Activated CD8-positive, alpha-beta memory T cell treated with anti-CD3 and anti-CD28 coated beads, Interleukin-2, amount 50 U/mL, for 24 hours (primary cell): ENCODE measurements around the gene BSN.

Source experiments
- DNase-seq: peaks from one replicate; pipeline ENCODE4 v3.0.0-alpha.2; 2020; ENCODE audit errors: extremely low read depth

Gene BSN

DNA sequence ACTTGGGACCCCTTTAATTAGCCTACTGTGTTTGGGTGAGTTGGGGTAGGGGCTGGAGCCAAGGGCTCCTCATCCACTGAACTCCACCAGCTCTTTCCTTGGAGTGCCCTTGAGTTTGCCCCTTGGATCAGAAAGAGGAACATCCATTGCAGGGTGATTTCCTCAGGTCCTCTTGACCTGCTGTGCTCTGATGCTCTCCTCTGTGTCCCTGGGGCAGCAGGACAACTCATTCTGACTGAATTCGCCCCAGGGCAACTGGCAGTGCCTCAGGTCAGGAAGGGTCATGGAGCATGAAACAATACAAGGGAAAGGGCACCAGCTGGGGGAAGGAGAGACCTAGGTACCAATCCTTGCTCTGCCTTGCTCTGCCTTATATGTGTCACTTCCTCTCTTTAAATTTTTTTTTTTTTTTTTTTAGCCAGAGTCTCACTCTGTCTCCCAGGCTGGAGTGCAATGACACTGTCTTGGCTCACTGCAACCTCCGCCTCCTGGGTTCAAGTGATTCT lies 47.8 kb downstream of the BSN start:
- DNase-seq, result no peak

GRCh38 chr3:49602877-49603411 lies 48.7 kb downstream of the BSN start:
- peak; percentile 10 for DNase-seq

GRCh38 chr3:49606427-49606826 lies 52.1 kb downstream of the BSN start:
- DNase-seq, result no peak

DNA sequence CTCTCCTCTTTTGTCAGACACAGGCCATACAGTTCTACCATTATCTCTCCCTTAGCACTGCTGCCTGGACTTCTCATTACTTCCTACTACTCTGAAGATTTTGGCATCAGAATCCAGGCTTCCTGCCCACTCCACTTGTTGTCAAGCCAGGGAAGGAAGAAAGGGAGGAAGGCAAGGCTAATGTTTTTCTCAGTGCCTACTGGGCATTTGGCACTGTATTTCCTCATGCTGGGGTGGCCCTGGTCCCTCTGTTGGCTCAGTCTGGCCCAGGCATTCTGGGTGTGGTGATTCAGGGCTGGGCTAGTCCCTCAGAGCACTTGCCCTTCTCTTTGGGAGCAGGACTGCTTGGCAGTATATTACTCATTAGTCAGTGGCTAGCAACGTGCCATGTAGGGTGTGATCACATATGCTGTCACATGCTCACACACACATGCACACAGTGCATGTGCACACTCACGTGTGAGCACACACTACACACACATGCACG lies 52.9 kb downstream of the BSN start:
- no peak for DNase-seq

DNA sequence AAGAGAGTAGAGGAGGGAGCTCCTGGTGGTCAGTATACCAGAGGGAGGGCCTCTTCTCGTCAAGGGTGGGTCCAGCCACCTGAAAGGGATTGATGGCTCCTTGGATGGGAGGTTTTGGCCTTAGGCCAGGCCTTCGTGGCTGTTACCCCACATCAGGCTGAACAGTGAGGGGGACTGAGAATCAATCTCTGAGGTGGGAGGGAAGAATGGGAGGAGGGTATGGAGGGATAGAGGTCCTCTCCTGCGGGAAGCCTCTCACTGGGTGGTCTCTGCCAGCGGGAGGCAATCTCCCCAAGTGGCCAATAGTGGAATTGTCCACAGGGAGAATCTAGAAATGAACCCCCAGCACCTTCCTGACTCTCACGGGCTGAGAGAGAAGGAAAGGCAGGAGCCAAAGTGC lies 53.5 kb downstream of the BSN start:
- no peak for DNase-seq

GRCh38 chr3:49609314-49609713 lies 55.0 kb downstream of the BSN start:
- no peak for DNase-seq

DNA sequence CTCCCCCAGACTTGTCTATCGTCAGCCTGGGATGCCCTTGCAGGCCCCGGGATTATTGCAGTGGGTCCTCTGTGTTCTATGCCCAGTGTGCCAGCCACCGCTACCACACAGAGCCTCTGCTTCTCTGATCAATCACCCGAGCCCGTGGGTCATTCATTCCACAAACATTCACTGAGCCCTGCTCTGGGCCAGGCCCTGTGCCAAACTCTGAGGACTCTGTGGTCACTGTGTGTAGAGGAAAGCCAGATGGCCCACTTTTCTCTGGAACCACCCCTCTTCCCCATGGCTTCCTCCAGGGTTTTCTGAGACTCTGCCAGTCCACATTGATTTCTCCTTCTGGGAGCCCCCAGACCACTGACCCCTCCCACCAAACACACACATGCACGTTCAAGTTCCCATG lies 55.5 kb downstream of the BSN start:
- DNase-seq, result no peak

DNA sequence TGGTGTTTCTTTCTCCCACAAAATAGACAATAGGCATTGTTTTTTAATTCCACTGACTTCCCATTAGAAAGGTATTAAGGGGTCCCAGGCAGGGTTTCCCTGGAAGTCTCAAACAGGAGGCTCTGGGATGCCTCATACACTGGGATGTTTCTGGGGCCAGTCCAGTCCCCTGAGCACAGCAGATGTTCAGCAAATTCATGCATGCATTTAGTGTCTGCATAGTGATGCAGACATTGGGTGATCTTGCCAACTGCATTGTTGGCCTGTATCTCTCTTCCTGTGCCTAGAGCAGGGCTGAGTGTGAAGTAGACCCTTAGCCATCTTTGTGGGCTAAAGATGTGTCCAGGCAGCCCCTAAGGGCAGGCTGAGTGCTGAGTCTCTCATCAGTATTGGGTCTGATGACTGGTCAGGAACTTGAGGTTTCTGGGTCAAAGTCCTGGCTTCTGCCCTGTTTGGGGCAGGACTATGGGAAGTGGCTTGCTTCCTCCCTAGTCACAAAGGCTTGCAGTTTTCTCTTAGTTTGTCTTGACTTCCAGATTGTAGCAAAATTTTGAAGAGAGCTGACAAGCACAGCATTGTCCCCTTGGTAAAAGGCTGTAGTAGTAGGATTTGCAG lies 56.5 kb downstream of the BSN start:
- DNase-seq, result no peak

DNA sequence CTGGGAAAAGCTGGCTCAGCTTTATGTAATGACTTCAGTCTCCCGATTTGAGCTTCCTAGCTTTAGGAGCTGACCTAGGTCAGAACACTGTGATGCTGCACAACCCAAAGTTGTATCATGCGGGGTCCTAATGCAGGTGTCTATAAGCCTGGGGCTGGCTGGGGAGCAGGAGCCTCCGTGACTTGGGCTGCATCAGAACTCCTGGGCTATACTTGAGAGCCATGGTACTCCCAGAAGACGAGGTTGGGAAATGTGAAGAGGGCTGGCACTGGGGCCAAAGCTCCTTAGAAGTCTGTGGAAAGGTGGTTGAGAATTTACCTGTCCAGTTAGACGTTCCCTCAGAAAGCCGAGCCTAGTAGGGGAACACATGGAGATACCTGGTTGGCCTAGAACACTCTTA lies 57.0 kb downstream of the BSN start:
- no peak for DNase-seq

- no peak for DNase-seq
Measured at GRCh38 chr3:49611719-49612118, 57.4 kb downstream of the BSN start.

DNA sequence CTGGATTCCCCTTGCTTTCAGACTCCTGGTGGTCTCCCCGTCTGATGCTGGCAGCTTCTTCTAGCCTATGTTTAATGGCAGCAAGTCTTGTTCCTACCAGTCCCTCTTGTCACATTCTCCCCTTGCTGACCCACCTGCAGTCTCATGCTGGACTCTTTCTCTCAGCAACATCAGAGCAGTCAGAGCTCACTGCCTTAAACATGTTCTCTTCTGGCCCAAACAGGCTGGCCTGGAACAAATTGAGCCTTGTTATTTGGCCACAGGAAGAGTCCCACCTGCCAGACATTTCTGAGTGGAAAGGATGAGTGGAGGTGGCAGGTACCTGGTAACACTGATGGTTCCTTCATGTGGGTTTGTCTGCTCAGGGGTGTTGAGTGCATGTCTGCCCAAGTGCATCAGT lies 60.7 kb downstream of the BSN start:
- DNase-seq, result no peak

GRCh38 chr3:49616061-49616460 lies 61.8 kb downstream of the BSN start:
- no peak for DNase-seq

GRCh38 chr3:49616491-49616941 lies 62.2 kb downstream of the BSN start:
- no peak for DNase-seq

DNA sequence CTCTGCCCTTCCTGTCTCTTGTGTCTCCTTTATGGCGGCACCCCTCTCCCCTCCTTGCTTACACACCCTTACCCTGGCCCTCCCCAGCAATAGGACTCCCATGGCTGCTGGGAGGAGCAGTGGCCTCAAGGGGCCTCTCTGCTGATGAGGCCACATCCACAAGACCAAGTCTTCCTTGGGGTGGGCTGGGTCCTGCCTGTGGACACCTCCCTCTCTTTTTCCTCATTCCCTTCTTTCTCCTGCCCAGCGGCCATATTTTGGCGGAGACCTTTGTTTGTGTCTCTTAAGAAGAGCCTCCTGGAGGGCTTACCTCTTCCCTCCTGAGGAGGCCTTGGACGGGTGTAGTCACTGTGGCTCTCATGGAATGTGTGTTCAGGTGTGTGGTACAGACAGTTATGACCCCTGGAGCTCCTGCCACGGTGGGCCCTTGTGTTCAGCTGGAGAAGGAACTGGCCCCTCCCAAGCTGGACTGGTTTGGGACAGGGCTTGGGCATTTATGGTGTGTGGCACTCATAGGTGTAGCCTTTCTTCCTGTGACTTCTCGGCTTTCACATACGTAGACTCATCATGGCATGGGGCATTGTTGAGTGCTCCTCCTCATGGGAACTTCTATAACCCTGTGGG lies 63.2 kb downstream of the BSN start:
- no peak for DNase-seq

GRCh38 chr3:49618412-49618811 lies 64.1 kb downstream of the BSN start:
- DNase-seq, result no peak

DNA sequence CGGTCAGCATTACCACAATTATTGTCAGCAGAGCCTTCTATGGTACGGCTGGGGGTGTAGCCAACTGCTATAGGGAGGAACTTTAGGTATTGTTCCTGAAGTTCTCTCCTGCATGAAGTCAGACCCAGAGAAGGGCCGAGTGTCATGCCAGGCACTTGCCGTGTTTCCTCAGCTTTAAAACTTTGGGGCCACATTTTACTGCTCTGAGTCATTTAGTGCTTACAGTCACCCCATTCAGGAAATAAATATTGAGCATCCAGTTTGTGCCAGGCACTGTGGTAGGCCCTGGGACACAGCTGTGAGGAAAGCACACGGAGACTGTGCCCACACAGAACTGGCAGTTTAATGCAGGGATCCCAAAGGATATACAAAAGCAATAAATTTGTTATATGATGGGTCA lies 65.4 kb downstream of the BSN start:
- no peak for DNase-seq

DNA sequence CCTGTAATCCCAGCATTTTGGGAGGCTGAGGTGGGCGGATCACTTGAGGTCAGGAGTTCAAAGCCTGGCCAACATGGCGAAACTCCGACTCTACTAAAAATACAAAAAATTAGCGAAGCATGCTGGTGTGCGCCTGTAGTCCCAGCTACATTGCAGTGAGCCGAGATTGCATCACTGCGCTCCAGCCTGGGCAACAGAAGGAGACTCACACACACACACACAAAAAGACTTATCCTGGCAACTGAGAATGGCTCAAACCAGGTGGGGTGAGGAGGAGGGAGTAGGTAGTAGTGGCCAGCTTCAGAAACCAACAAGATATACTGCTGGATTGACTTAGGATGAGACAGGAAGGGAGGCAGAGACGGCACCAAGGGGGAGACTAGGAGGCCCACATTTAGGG lies 66.5 kb downstream of the BSN start:
- no peak for DNase-seq

DNA sequence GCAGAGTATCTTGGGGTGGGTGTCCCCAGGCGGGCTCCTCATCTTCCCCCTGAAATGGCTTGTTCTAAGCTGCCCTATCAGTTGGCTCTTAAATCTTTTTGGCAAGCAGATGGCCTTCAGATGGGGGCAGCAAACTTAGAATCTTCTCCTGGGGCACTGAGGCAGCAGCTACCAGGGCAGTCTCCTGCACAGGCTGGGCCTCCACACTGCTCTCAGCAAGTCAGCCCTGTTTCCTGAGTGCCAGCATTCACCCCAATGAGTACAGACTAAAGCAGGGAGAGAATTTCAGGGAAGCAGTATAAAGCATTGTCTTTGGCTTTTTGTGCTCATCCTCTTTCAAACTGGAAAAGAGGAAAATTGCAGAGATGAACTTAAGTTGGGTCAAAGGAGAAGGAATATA lies 68.8 kb downstream of the BSN start:
- DNase-seq, result no peak

DNA sequence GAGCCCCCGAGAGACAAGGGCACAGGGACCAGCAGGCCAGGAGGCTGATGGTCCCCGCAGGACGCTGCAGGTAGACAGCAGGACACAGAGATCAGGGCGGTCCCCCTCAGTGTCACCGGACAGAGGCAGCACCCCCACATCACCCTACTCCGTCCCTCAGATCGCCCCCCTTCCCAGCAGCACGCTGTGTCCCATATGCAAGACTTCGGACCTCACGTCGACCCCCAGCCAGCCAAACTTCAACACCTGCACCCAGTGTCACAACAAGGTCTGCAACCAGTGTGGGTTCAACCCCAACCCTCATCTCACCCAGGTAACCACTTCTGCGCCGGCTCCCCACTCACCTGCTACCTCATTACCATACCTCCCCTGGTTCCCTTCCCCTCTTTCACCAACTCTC lies 70.8 kb downstream of the BSN start:
- DNase-seq, result no peak

- no peak for DNase-seq
Measured at GRCh38 chr3:49626101-49626581, 71.9 kb downstream of the BSN start.

GRCh38 chr3:49626796-49627195 lies 72.5 kb downstream of the BSN start:
- no peak for DNase-seq

GRCh38 chr3:49627634-49628033 lies 73.4 kb downstream of the BSN start:
- no peak for DNase-seq

DNA sequence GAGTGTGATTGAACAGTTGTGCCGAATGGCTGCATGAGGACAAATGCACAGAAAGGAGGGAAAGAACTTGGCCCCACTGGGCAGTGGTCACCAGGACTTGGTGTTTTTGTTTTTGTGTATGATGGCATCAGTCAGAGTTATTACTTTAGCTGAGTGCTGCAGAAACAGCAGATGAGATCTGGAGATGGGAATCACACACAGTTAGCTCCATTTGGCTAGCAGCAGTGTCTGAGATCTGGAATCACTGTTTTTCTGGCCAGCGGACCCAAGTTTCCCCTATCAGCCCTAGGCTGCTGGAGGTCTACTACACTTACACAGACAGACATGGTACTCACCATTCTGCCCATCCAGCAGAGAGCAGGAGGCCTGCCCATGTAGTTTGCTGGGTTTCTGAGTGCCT lies 74.0 kb downstream of the BSN start:
- no peak for DNase-seq
